Chondrocyte (in vitro differentiated cells): Measurements from ENCODE around the gene WNT7A. TPM values are rescaled to one million over a fixed set of nuclear protein-coding genes. Genes with fewer than 3 reads are reported as not detected.
"Not testable (repeated sequence)": the region's sequence is repeated elsewhere in the genome, so short reads cannot be mapped to it uniquely, and the experiment has no call there.

ENCODE experiments used
- DNase-seq: peaks from one replicate; pipeline ENCODE4 v3.0.0; 2021; ENCODE audit warnings: mixed read lengths, low spot score
- H3K27ac Mint-ChIP-seq: one replicate; pipeline ENCODE4 v1.8.0; 2021; ENCODE audit warnings: mild to moderate bottlenecking, moderate library complexity, mixed read lengths; ENCODE audit not compliant: unreplicated experiment
- H3K27me3 Mint-ChIP-seq: 2 replicates; pipeline ENCODE4 v1.8.0; 2021; ENCODE audit warnings: low read depth, mixed read lengths
- H3K36me3 Mint-ChIP-seq: 2 replicates; pipeline ENCODE4 v1.8.0; 2021; ENCODE audit warnings: low read depth, mixed read lengths
- H3K4me1 Mint-ChIP-seq: 2 replicates; pipeline ENCODE4 v1.8.0; 2021; ENCODE audit warnings: low read depth, mild to moderate bottlenecking, mixed read lengths
- H3K4me3 Mint-ChIP-seq: one replicate; pipeline ENCODE4 v1.8.0; 2021; ENCODE audit warnings: mild to moderate bottlenecking, moderate library complexity, mixed read lengths; ENCODE audit not compliant: unreplicated experiment
- H3K9me3 Mint-ChIP-seq: 2 replicates; pipeline ENCODE4 v1.8.0; 2021; ENCODE audit warnings: low read depth, mixed read lengths
- long read RNA-seq: library from polyadenylated mRNA; stranded (forward); transcript quantifications from one replicate; pipeline ENCODE4 v2.0.0, GENCODE V29; 2021
- total RNA-seq: library from RNA; stranded (reverse); gene quantifications from 3 replicates; pipeline ENCODE4 v1.2.1, GENCODE V29; 2021
- TF ChIP-seq, protein P1 (sequence below): fragments of 200-600 bp; sonication (generic); IDR thresholded peaks from 2 replicates; pipeline ENCODE4 v1.5.0; 2021; ENCODE audit warnings: antibody characterized with exemption, mild to moderate bottlenecking, moderate library complexity

WNT7A gene
- not detected in 3 replicates for total RNA-seq
- long read RNA-seq, result 0 reads

DNA sequence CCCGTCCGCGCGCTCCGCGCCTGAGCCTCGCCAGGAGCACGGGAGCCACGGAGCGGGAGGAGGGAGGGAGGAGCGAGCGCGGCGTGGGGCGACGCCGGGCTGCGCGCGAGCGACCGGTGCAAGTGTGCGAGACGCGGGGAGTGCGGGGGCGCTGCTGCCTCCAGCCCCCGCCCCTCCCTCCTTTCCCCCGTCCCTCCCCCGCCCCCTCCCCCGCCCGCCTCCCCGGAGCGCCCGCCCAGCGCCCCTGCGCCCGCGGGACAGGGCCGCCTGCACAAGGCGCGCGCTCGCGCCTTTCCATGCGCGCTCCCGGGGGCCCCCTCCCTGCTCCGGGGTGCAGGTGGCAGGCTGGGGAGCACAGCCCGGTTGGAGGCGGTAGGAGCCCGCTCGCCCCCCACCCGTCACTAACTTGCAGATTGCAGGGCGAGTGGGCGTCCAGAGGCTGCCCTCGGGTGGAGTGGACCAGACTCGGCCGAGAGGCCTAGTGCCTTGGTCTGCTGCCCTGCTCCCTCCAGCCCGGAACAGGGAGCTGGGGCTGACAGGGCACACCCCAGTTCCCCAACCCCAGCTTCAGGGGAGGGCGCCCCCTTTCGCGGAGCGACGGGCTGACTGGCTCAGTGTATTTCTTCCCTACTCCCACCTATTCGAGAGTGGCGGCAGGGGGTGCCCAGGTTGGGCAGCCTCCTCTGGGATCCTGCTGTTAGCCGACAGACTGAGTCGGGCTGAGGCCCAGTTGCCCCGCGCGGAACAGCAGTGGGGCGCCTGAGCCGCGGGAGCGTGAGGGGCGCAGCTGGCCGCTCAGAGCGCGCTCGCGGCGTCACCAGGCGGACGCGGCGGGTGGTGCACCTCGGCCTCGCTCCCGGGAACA is at the start of gene WNT7A:
Gene WNT7A (minus strand): TSS at position 126 of the 865 bp plus-strand sequence. CDS start 255 bp downstream, outside the sequence.
- Mint-ChIP-seq H3K4me3 (peak within 1 kb of the TSS; percentile 14), H3K27ac (no peak within 1 kb of the TSS)

DNA sequence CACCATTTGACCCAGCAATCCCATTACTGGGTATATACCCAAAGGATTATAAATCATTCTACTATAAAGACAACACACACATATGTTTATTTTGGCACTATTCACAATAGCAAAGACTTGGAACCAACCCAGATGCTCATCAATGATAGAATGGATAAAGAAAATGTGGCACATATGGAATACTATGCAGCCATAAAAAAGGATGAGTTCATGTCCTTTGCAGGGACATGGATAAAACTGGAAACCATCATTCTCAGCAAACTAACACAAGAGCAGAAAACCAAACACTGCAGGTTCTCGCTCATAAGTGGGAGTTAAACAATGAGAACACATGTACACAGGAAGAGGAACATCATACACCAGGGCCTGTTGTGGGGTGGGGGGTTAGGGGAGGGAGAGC is 48.9 kb upstream of the WNT7A start:
- H3K4me1 Mint-ChIP-seq, DNase-seq, H3K36me3 Mint-ChIP-seq, H3K4me3 Mint-ChIP-seq, H3K27ac Mint-ChIP-seq, H3K27me3 Mint-ChIP-seq: not testable (repeated sequence)
- H3K9me3 Mint-ChIP-seq, result peaks cover 18% of the 10 kb centered on the region

More for the DNA sequence above, at the start of gene WNT7A:
- peaks cover 5% of the 10 kb centered on the region for H3K36me3 Mint-ChIP-seq
- H3K4me1 Mint-ChIP-seq, result peaks cover 9% of the 10 kb centered on the region
- H3K9me3 Mint-ChIP-seq, result no peaks in the 10 kb centered on the region
- DNase-seq, result peak; percentile 77
- H3K27me3 Mint-ChIP-seq, result peaks cover 74% of the 10 kb centered on the region
- TF ChIP-seq, protein P1, sequence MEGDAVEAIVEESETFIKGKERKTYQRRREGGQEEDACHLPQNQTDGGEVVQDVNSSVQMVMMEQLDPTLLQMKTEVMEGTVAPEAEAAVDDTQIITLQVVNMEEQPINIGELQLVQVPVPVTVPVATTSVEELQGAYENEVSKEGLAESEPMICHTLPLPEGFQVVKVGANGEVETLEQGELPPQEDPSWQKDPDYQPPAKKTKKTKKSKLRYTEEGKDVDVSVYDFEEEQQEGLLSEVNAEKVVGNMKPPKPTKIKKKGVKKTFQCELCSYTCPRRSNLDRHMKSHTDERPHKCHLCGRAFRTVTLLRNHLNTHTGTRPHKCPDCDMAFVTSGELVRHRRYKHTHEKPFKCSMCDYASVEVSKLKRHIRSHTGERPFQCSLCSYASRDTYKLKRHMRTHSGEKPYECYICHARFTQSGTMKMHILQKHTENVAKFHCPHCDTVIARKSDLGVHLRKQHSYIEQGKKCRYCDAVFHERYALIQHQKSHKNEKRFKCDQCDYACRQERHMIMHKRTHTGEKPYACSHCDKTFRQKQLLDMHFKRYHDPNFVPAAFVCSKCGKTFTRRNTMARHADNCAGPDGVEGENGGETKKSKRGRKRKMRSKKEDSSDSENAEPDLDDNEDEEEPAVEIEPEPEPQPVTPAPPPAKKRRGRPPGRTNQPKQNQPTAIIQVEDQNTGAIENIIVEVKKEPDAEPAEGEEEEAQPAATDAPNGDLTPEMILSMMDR, result peak; percentile 84

DNA sequence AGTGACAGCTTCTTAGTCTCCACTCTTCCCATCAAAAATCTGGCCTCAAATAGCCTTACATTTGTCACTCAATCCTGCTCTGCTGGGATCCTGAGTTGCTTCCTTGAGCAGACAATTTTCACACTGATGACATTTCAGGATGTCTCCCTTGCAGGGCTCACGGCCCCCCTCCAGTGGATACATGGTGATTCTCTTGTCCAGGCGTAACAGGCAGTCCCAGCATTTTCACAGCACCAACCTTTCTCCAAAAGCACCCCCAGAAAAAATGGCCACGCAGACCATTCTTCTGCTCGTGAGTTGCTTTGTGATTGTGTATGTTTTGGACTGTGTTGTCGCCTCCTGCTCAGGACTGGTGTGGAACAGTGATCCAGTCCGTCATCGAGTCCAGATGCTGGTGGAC is 47.4 kb upstream of the WNT7A start:
- Mint-ChIP-seq H3K9me3 (peaks cover 18% of the 10 kb centered on the region), H3K4me1 (no peaks in the 10 kb centered on the region), H3K27me3 (peaks cover 5% of the 10 kb centered on the region), H3K36me3 (no peaks in the 10 kb centered on the region), H3K4me3 (no peak overlapping the region), H3K27ac (no peak overlapping the region)
- TF ChIP-seq, protein P1, result peak; percentile 30
- DNase-seq, result no peak

DNA sequence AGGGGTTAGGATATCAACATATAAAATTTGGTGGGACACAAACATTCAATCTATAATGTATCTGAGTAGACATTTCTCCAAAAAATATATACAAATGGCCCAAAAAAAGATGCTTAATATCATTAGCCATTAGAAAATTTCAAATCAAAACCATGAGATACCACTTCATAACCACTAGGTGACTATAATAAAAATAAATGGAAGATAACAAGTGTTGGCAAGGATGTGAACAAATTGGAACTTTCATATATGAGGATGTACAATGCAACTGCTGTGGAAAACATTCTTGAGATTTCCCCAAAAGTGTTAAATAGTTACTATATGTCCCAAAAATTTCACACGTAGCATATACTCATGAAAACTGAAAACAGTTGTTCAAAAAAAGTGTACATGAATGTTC is 36.5 kb upstream of the WNT7A start:
- Mint-ChIP-seq H3K4me3 (no peak overlapping the region), H3K36me3 (peaks cover 7% of the 10 kb centered on the region), H3K27me3 (peaks cover 6% of the 10 kb centered on the region), H3K4me1 (no peaks in the 10 kb centered on the region), H3K27ac (no peak overlapping the region), H3K9me3 (peaks cover 71% of the 10 kb centered on the region)
- no peak for DNase-seq
- TF ChIP-seq, protein P1, result no peak

GRCh38 chr3:13902648-13903238 is 22.9 kb upstream of the WNT7A start:
- TF ChIP-seq, protein P1, result no peak
- Mint-ChIP-seq H3K27me3 (no peaks in the 10 kb centered on the region), H3K9me3 (peaks cover 68% of the 10 kb centered on the region), H3K36me3 (peaks cover 25% of the 10 kb centered on the region), H3K4me1 (no peaks in the 10 kb centered on the region), H3K27ac (no peak overlapping the region), H3K4me3 (no peak overlapping the region)
- no peak for DNase-seq
